Measurements from ENCODE around the gene SMARCA4.
"Not testable (repeated sequence)": the region's sequence is repeated elsewhere in the genome, so short reads cannot be mapped to it uniquely, and the experiment has no call there.

The SMARCA4 gene

GRCh38 chr19:11078893-11079292, 118.1 kb downstream of the SMARCA4 start:
- no peak for DNase-seq

GRCh38 chr19:11079999-11080398, 119.2 kb downstream of the SMARCA4 start:
- DNase-seq = no peak

GRCh38 chr19:11087870-11088505, 127.2 kb downstream of the SMARCA4 start:
- no peak for DNase-seq

- no peak for DNase-seq
These were observed 127.8 kb downstream of the SMARCA4 start for GRCh38 chr19:11088506-11089253.

- peak; percentile 5 to 25 for DNase-seq
These were observed 128.6 kb downstream of the SMARCA4 start, which contains the start of gene LDLR for GRCh38 chr19:11089254-11090013. TSS of gene LDLR (plus strand) at chr19:11089463. CDS start at chr19:11089549, 86 bp downstream.

GRCh38 chr19:11090014-11090263, 129.1 kb downstream of the SMARCA4 start:
- DNase-seq = not testable (repeated sequence)

- DNase-seq = peak; percentile 87 to 93
These were observed 129.6 kb downstream of the SMARCA4 start for GRCh38 chr19:11090264-11090996.

- no peak for DNase-seq
These were observed 130.3 kb downstream of the SMARCA4 start for GRCh38 chr19:11090997-11091702.

- DNase-seq = no peak
These were observed 130.9 kb downstream of the SMARCA4 start for GRCh38 chr19:11091703-11092153.

- no peak for DNase-seq
These were observed 131.3 kb downstream of the SMARCA4 start for GRCh38 chr19:11092181-11092538.

GRCh38 chr19:11093689-11094238, 132.9 kb downstream of the SMARCA4 start:
- no peak for DNase-seq

GRCh38 chr19:11094520-11094894, 133.7 kb downstream of the SMARCA4 start:
- no peak for DNase-seq

GRCh38 chr19:11096210-11096841, 135.5 kb downstream of the SMARCA4 start:
- no peak for DNase-seq

- not testable (repeated sequence) for DNase-seq
These were observed 136.5 kb downstream of the SMARCA4 start for GRCh38 chr19:11097367-11097766.

GRCh38 chr19:11098327-11098726, 137.5 kb downstream of the SMARCA4 start:
- DNase-seq = no peak

GRCh38 chr19:11098861-11099260, 138.0 kb downstream of the SMARCA4 start:
- DNase-seq = no peak

- DNase-seq = no peak
These were observed 139.2 kb downstream of the SMARCA4 start for GRCh38 chr19:11100049-11100448.

- DNase-seq = no peak
These were observed 140.2 kb downstream of the SMARCA4 start for GRCh38 chr19:11101057-11101456.

- no peak for DNase-seq
These were observed 142.1 kb downstream of the SMARCA4 start for GRCh38 chr19:11102944-11103343.

GRCh38 chr19:11103667-11104066, 142.8 kb downstream of the SMARCA4 start:
- not testable (repeated sequence) for DNase-seq

- no peak for DNase-seq
These were observed 144.3 kb downstream of the SMARCA4 start for GRCh38 chr19:11105014-11105636.

Measured in NCI-H1930 (cell line).